Endothelial cell of umbilical vein (primary cell): ENCODE data around the gene IFNG-AS1. TPM values are rescaled to one million over a fixed set of nuclear protein-coding genes. Genes with fewer than 3 reads are reported as not detected.

ENCODE experiments used
- BruUV-seq: library from RNA; stranded (reverse); fragments of 400-500 nt; replicated peaks from 2 replicates; lab custom pipeline; 2021; lab: Mats Ljungman, UMichigan
- CTCF ChIA-PET: fragments of 300-600, 350-600 bp; sonication (Branson Sonifier 250); formaldehyde crosslinking; loops from one replicate; lab custom pipeline; 2021; ENCODE audit warnings: antibody characterized with exemption, inconsistent platforms; lab: Charles Lee
- POLR2A ChIA-PET: fragments of 300-600, 350-600 bp; sonication (Branson Sonifier 250); formaldehyde crosslinking; loops from one replicate; lab custom pipeline; 2021; ENCODE audit warnings: antibody characterized with exemption, inconsistent platforms; lab: Charles Lee
- DNase-seq: peaks from one replicate; pipeline ENCODE4 v3.0.0-alpha.2; 2011; ENCODE audit warnings: low read depth, low spot score
- FAIRE-seq: peaks from 2 replicates; lab custom pipeline; 2011; peaks lifted over from hg19 to GRCh38; lab: Jason Lieb, UNC
- H2AFZ ChIP-seq: 2 replicates; pipeline ENCODE4 v1.6.0; 2012; ENCODE audit warnings: low read depth, low read length, control low read depth, inconsistent platforms
- H3K27ac ChIP-seq: 2 replicates; pipeline ENCODE4 v1.5.1; 2011; ENCODE audit warnings: low read depth, mild to moderate bottlenecking, control low read depth, low read length, moderate library complexity; ENCODE audit not compliant: insufficient read depth
- H3K27me3 ChIP-seq, 2 experiments: 2 replicates each; pipeline versions ENCODE4 v1.6.0 to v1.6.1; 2011; ENCODE audit warnings: low read length in 2 of 2, mixed read lengths in 1 of 2; ENCODE audit not compliant: control insufficient read depth in 2 of 2, insufficient read depth in 2 of 2
- H3K36me3 ChIP-seq, 2 experiments: 2 replicates in 1 of 2; 3 replicates in 1 of 2; pipeline ENCODE4 v1.5.1; 2011; ENCODE audit warnings: low read length in 2 of 2, mild to moderate bottlenecking in 1 of 2, moderate library complexity in 1 of 2; ENCODE audit not compliant: control insufficient read depth in 2 of 2, insufficient read depth in 2 of 2; ENCODE audit errors: extremely low read depth in 1 of 2
- H3K4me1 ChIP-seq: 3 replicates; pipeline ENCODE4 v1.5.1; 2011; ENCODE audit warnings: mild to moderate bottlenecking, low read length; ENCODE audit not compliant: control insufficient read depth, insufficient read depth; ENCODE audit errors: extremely low read depth
- H3K4me2 ChIP-seq: 2 replicates; pipeline ENCODE4 v1.6.1; 2011; ENCODE audit warnings: low read length, control low read depth, mixed read lengths; ENCODE audit not compliant: insufficient read depth
- H3K4me3 ChIP-seq, 3 experiments: fragments of 200-600 bp in 1 of 3; sonication (generic), shearing (Covaris generic) in 1 of 3; replicated peaks in 1 of 3; 2 replicates each; pipeline ENCODE4 v1.5.1; 2011 to 2016; ENCODE audit warnings: control low read depth in 3 of 3, low read length in 3 of 3, mild to moderate bottlenecking in 2 of 3, inconsistent platforms in 1 of 3, low read depth in 1 of 3, moderate library complexity in 1 of 3; ENCODE audit not compliant: insufficient read depth in 1 of 3
- H3K79me2 ChIP-seq: 2 replicates; pipeline ENCODE4 v1.6.0; 2012; ENCODE audit warnings: low read length, inconsistent platforms; ENCODE audit not compliant: control insufficient read depth, insufficient read depth
- H3K9ac ChIP-seq: replicated peaks from 2 replicates; pipeline ENCODE3; 2011; ENCODE audit warnings: low read length, control low read depth; ENCODE audit not compliant: insufficient read depth; ENCODE audit errors: extremely low read depth
- H3K9me1 ChIP-seq: replicated peaks from 3 replicates; pipeline ENCODE4 v1.6.0; 2011; ENCODE audit warnings: mild to moderate bottlenecking, low read length; ENCODE audit not compliant: control insufficient read depth, insufficient read depth; ENCODE audit errors: extremely low read depth
- H3K9me3 ChIP-seq: replicated peaks from 2 replicates; pipeline ENCODE4 v1.5.1; 2012; ENCODE audit warnings: low read length, inconsistent platforms; ENCODE audit not compliant: control insufficient read depth, insufficient read depth
- H4K20me1 ChIP-seq: replicated peaks from 2 replicates; pipeline ENCODE3; 2011; ENCODE audit warnings: mild to moderate bottlenecking, low read length; ENCODE audit not compliant: control insufficient read depth, insufficient read depth; ENCODE audit errors: extremely low read depth
- CTCF ChIP-seq, 2 donors: IDR thresholded peaks; 1 replicate in 1 of 2; 2 replicates in 1 of 2; pipeline ENCODE4 v1.5.1; 2011; ENCODE audit warnings: low read length in 2 of 2, mild to moderate bottlenecking in 2 of 2, moderate library complexity in 2 of 2, control low read depth in 1 of 2, inconsistent platforms in 1 of 2, low read depth in 1 of 2; ENCODE audit not compliant: insufficient read depth in 1 of 2; ENCODE audit errors: extremely low read depth in 1 of 2
- EZH2 ChIP-seq: IDR thresholded peaks from 2 replicates; pipeline ENCODE4 v1.6.1; 2012; ENCODE audit warnings: borderline replicate concordance, low read depth, mild to moderate bottlenecking, moderate library complexity, low read length, inconsistent platforms; ENCODE audit not compliant: severe bottlenecking
- FOS ChIP-seq: IDR thresholded peaks from 2 replicates; pipeline ENCODE4 v1.6.1; 2011; ENCODE audit warnings: mild to moderate bottlenecking, low read length, moderate library complexity, borderline replicate concordance; ENCODE audit not compliant: insufficient read depth
- JUN ChIP-seq: IDR thresholded peaks from 2 replicates; pipeline ENCODE4 v1.6.1; 2011; ENCODE audit warnings: borderline replicate concordance, low read depth; ENCODE audit not compliant: insufficient read length, insufficient read depth
- MAX ChIP-seq: IDR thresholded peaks from 2 replicates; pipeline ENCODE4 v1.6.1; 2011; ENCODE audit not compliant: insufficient read depth, insufficient read length
- MYC ChIP-seq: IDR thresholded peaks from one replicate; pipeline ENCODE4 v1.6.1; 2011; ENCODE audit warnings: mild to moderate bottlenecking, low read depth, low read length
- POLR2A ChIP-seq: IDR thresholded peaks from 2 replicates; pipeline ENCODE4 v1.6.1; 2012; ENCODE audit warnings: low read depth, mild to moderate bottlenecking, control low read depth, low read length
- POLR2AphosphoS5 ChIP-seq: IDR thresholded peaks from 2 replicates; pipeline ENCODE4 v1.6.1; 2012; ENCODE audit warnings: low read depth, mild to moderate bottlenecking, control low read depth, low read length, moderate library complexity; ENCODE audit not compliant: insufficient read depth
- dilution Hi-C: fragments of 300-500 bp; cut with MboI; formaldehyde crosslinking; loops from one replicate; pipeline ENCODE4 v1.15.0; 2019; ENCODE audit warnings: low sequenced_read_pairs; ENCODE audit not compliant: extremely low pct_ligation_motif_present
- intact Hi-C: fragments of 100-400 bp; cut with micrococcal nuclease; formaldehyde crosslinking; loops from one replicate; pipeline ENCODE4 v1.10.0; 2022
- polyA plus RNA-seq, 4 experiments: library from polyadenylated mRNA; depleted of rRNA in 3 of 4; stranded (reverse) in 3 of 4; unstranded in 1 of 4; fragments of >200 nt; gene quantifications; 2 replicates each; pipeline versions ENCODE4 v1.2.1 to v1.2.3, GENCODE V29; 2011 to 2012; ENCODE audit warnings: missing spikeins in 1 of 4
- total RNA-seq: library from RNA; stranded (reverse); gene quantifications from 2 replicates; pipeline ENCODE4 v1.2.3, GENCODE V29; 2021

IFNG-AS1 gene
- total and polyA plus RNA-seq, 2 donors (not counting 3 experiments of a cell fraction or from before 2014, with no cell fraction given): not detected

GRCh38 chr12:68040450-68041075 lies 51.3 kb downstream of the IFNG-AS1 start:
- Histone ChIP-seq H3K4me1 (no peaks in the 10 kb centered on the region), H3K36me3 (no peaks in the 10 kb centered on the region), H4K20me1 (no peaks in the 10 kb centered on the region), H3K79me2 (no peaks in the 10 kb centered on the region), H3K27me3 (no peaks in the 10 kb centered on the region), H3K27ac (no peak overlapping the region), H3K4me2 (no peak overlapping the region), H3K4me3 (no peak overlapping the region), H3K9me1 (no peaks in the 10 kb centered on the region), H3K9ac (no peak overlapping the region), H2AFZ (peak overlapping the region; percentile 63), H3K9me3 (no peaks in the 10 kb centered on the region)
- POLR2A ChIA-PET: no interaction called here
- TF ChIP-seq CTCF (IDR thresholded peaks at IDR 0.05; ENCODE audit: extremely low read depth in 1 of 2, insufficient read depth in 1 of 2, low read depth in 1 of 2, low read length in 2 of 2) (peak; percentile 70 to 86), POLR2AphosphoS5 (no peak)
- dilution Hi-C loops: no loop called here
- FAIRE-seq (peak; percentile 77), DNase-seq (peak; percentile 70)
- intact Hi-C loops: loop anchor here (1.0 to 10.0 kb wide), 3 partner anchors 184 to 683 kb away; partner anchors contain the start of gene IL26
- CTCF ChIA-PET: interaction anchor here (0.6 to 2.1 kb wide), 28 partner anchors 9 to 1214 kb away, joined by 3 to 23 read pairs (median 3); partner anchors contain the start of genes CAND1 and IFNG
- no TSS peak for BruUV-seq

GRCh38 chr12:68042212-68042699 lies 53.0 kb downstream of the IFNG-AS1 start:
- FAIRE-seq (no peak), DNase-seq (no peak)
- H3K36me3 ChIP-seq: no peaks in the 10 kb centered on the region
- H3K27ac ChIP-seq: no peak overlapping the region
- H4K20me1 ChIP-seq: no peaks in the 10 kb centered on the region
- dilution Hi-C loops: no loop called here
- H3K4me3 ChIP-seq: no peak overlapping the region
- intact Hi-C loops: loop anchor here (5.0 to 10.0 kb wide), 2 partner anchors 183 to 685 kb away; partner anchors contain the start of gene IL26
- no peaks in the 10 kb centered on the region for H3K9me1 ChIP-seq
- BruUV-seq: no TSS peak
- POLR2A ChIA-PET: no interaction called here
- H2AFZ ChIP-seq: peak overlapping the region; percentile 18
- CTCF ChIA-PET: interaction anchor here (0.9 to 1.4 kb wide), 3 partner anchors 116 to 686 kb away, joined by 3 to 4 read pairs (median 3); no protein-coding TSS in a partner anchor
- H3K27me3 ChIP-seq: no peaks in the 10 kb centered on the region
- TF ChIP-seq CTCF (IDR thresholded peaks at IDR 0.05; ENCODE audit: extremely low read depth in 1 of 2, insufficient read depth in 1 of 2, low read depth in 1 of 2, low read length in 2 of 2) (no peak), EZH2 (no peak), FOS (no peak), POLR2A (no peak), MAX (no peak), JUN (no peak), POLR2AphosphoS5 (no peak), MYC (no peak)
- no peaks in the 10 kb centered on the region for H3K79me2 ChIP-seq
- no peak overlapping the region for H3K9ac ChIP-seq
- no peaks in the 10 kb centered on the region for H3K4me1 ChIP-seq
- H3K4me2 ChIP-seq: no peak overlapping the region
- H3K9me3 ChIP-seq: no peaks in the 10 kb centered on the region
